GM12801 (cell line): Measurements from ENCODE around the gene JUP.

Source experiments
- CTCF ChIP-seq: IDR thresholded peaks from one replicate; pipeline ENCODE4 v1.5.1; 2011; ENCODE audit warnings: control low read depth; ENCODE audit not compliant: insufficient read length; ENCODE audit errors: extremely low read depth

The JUP gene

GRCh38 chr17:41750862-41751261 lies 35.6 kb downstream of the JUP start:
- no peak for TF ChIP-seq CTCF

- TF ChIP-seq CTCF: no peak
Measured at GRCh38 chr17:41748275-41748674, 38.2 kb downstream of the JUP start.

- TF ChIP-seq CTCF: no peak
Measured at GRCh38 chr17:41741709-41742108, 44.8 kb downstream of the JUP start.

GRCh38 chr17:41740506-41740905 lies 46.0 kb downstream of the JUP start:
- no peak for TF ChIP-seq CTCF

- no peak for TF ChIP-seq CTCF
Measured at GRCh38 chr17:41739661-41740352, 46.7 kb downstream of the JUP start.

- TF ChIP-seq CTCF: no peak
Measured at GRCh38 chr17:41738801-41739112, 47.8 kb downstream of the JUP start.

GRCh38 chr17:41738077-41738800 lies 48.3 kb downstream of the JUP start:
- TF ChIP-seq CTCF: peak; percentile 58

GRCh38 chr17:41737680-41738023 lies 48.9 kb downstream of the JUP start:
- TF ChIP-seq CTCF: no peak
